Amniotic stem cell (primary cell): ENCODE measurements around the gene DOCK4.
A peak's percentile ranks its signal among the peaks of the same experiment; 100 is the strongest.

ENCODE experiments used
- DNase-seq: peaks from one replicate; lab custom pipeline; 2025; lab: John Stamatoyannopoulos, UW

DOCK4 gene

DNA sequence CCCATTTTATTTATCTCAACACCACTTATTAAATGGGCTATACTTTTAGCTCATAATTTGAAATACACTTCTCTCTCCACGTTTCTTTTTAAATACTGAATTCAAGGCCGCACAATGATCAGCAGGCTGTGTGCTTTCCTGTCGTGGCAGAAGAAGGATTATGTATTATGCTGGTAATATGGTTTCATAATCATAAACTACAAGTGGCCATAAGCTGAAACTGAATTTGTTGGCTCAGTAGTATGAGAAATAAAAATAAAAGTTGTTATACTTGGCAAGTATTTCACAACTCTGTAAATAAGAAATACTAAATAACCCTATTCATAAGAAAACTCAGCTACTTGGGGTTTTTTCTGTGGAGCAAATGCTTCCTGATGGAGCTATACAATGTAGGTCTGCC is 313.6 kb downstream of the DOCK4 start:
- DNase-seq: no peak

DNA sequence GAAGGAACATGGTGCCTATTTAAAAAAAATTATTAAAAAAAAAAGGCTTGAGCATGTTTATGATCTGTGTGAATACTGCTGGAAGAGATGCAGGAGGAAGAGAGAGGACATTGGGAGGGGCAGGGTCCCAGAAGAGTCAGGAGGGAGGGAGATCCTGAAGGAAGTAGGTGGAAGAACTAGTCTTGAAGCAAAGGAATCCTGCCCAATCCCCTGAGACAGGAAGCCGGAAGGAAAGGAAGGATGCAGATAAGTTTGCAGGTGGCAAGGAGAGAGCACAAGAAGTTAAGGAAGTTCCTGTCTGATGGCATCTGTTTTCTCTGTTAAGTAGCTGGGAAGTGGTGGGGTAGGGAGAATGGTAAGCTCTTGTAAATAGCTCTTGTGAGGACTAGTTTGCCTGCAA is 318.5 kb downstream of the DOCK4 start:
- DNase-seq: no peak

DNA sequence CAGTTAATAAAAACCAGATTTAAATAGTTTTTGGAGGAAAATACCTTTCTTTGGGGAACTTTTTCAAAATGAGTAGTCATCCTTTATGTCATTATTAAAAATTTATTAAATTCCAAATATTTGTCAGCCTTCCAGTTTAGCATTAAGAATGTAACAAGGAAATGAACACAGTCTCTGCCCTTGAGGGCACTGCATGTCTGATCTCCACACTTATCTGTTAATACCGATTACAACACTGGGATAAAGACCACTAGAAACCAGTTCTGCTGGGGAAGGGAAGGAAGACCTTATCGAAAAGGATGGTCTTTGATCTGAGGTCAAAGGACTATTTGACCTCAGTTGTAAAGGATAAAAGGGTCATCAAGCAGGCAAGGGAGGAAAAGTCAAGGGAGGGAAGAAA is 320.0 kb downstream of the DOCK4 start:
- DNase-seq: no peak

DNA sequence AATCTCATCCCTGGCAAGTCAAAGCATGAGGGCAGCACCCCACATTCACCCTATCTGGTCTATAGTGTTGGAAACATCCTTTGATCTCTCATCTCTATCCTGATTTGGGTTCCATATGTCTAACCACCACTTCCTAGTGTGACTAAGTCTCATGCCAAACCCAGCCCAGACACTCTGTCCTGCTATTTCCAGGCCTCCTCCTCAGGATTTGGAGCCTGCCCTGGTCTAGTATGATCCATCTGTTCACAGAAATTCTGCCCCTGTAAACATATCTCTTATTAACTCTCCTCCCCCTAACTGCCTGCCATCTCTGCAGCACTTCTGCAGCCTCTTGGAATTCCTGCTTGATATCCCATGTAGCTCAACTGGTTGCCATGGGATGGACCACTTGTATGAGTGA is 323.0 kb downstream of the DOCK4 start:
- DNase-seq: no peak

- no peak for DNase-seq
Observed at GRCh38 chr7:111878785-111879184, 327.4 kb downstream of the DOCK4 start.

GRCh38 chr7:111877931-111878330 is 328.3 kb downstream of the DOCK4 start:
- no peak for DNase-seq

DNA sequence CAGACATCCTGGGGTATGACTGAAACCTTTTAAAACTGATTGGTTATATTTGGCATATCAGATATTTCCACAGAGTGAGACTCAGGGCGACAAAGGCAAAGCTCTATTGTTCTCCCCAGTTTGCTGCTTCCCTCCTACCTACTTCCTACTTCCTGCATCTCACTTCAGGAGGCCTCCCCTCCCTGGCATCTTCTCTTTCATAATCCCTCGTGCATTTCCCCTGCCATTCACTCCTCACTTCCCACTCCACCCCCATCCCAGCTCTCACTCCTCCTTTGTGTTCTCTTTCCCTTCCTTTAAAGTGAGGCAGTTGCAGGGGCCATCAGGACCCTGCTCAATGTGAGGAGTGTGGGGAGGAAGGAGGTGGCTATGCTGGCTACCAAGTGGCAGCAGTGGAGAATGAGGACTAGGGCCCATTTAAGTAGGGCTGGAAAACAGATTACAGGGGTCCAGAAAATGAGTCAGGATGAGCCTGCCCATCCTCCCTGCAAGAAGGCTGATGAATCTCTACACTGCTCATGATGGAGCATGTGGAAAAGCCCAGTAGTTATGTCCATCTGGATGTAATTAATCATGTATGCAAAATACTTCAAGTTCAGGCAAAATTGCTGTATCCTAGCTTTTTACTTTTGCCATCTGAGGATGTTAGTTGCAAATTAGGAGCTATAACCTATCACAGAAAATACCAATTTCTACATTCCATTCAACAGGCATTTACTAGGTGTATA is 332.1 kb downstream of the DOCK4 start:
- DNase-seq: no peak

DNA sequence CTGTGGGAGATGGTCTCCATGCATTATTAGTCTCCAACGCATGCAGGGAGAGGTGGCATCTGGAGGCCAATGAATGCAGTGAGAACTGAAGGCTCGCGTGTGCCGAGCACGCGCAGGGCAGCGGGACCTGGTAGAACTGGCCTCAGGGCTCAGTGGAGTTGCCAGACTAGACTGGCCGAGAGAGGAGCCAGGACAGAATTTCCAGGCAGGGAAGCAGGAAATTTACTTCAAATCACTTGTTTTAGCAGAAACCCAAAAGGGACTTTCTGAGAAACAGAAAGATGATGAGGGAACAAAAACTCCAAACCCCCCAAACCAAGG is 332.9 kb downstream of the DOCK4 start:
- no peak for DNase-seq

- no peak for DNase-seq
Observed at GRCh38 chr7:111872450-111873325, 333.5 kb downstream of the DOCK4 start.

DNA sequence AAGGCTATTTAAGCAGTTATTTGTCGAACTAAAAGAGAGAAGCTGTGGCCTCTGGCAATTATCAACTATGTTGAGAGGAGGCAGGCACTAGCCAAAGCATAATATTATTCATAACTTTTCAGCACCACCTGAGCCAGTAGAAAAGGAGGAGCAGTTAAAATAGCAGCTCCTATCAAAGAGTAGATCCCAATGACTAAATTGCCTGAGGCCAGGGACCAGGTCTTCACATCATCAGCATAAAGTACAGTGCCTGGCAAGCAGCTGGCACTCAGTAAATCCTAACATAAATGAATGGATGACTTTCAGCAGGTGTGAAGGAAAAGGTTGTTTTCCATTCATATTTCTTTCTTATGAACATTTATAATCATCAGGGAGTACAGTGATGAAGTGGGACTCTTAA is 334.9 kb downstream of the DOCK4 start:
- DNase-seq: no peak

- no peak for DNase-seq
Observed at GRCh38 chr7:111869280-111869679, 336.9 kb downstream of the DOCK4 start.

DNA sequence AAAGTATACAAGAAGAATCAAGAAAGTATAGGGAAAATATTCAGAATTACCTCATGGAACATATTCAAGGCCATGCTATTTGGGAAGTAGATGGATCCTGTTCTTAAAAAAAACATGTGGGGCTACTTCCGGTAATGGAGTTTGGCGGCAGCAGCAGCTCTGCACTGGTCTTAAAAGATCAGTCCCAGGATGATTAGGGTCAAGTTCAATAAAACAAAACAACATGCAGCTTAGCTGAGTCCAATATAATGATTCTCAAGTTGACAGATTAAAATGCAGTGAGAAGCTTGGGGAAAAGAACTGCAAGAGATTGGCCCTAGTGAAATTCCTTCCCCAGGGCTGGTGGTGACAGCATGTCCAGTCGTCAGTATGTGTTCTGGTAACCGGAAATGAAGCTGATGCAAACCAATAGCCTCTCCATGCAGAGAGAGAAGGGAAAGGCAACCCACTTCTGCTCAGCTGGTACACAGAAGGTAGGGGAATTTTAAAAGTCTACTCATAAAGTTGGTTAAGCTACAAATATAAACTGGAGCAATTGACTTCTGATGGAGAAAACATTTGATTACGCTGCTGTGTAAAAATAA is 338.8 kb downstream of the DOCK4 start:
- DNase-seq: no peak

DNA sequence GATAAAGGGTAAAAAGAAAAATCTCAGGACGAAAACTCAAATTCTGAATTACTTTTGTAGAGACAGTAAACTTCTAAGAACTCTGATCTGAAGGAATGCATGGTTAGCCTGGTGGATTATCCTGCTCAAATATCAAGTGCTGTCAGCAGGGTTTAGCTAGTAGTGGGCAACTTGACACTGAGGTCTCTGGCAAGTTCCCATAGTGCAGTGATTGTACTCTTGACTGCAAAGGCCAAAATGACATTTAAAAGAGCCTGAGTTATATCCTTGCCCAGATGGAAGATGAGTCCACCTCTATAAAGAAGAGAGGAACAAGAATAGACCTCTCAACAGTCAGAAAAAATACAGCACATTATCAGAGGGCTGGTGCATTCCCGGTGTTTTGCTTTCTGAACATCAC is 339.4 kb downstream of the DOCK4 start:
- DNase-seq: no peak

DNA sequence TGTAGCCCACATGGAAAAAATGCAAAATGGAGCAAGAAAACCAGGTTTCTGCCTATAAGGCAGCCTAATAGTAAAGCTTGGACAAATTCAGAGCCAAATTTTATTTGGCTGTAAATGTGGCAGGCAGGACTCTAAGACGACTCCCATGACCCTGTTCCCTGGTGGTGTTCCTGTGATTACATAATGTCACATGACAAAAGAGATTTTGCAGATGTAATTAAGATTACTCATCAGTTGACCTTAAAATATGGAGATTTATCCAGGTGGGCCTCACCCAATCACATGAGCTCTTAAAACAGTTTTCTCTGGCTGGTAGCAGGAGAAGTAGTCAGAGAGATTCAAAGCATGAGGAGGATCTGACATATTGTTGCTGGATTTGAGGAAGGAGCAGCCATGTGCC is 340.8 kb downstream of the DOCK4 start:
- no peak for DNase-seq

GRCh38 chr7:111864291-111864976 is 341.8 kb downstream of the DOCK4 start:
- DNase-seq: no peak

GRCh38 chr7:111863269-111863668 is 342.9 kb downstream of the DOCK4 start:
- DNase-seq: no peak

DNA sequence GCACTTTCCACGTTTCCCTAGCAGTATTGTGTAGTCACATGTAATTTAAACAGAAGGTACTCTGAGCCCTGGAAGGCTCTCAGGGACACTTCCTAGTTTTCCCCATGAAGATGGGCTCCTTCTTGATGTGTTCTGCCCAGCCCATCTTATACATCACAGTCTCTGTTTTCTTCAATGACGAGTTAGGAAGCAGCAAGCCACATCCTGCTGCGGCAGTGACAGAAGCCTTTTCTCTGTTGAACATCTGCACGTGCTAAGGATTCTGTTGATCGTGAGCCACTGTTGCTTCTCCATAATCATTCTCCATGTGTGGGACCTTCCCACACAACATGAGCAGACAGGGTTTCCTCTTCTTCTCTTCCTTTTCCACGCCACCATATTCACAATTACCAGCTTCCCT is 346.0 kb downstream of the DOCK4 start:
- no peak for DNase-seq

- DNase-seq: no peak
Observed at GRCh38 chr7:111858331-111858730, 347.9 kb downstream of the DOCK4 start.

- peak; percentile 15 for DNase-seq
Observed at GRCh38 chr7:111855842-111856227, 350.4 kb downstream of the DOCK4 start.

DNA sequence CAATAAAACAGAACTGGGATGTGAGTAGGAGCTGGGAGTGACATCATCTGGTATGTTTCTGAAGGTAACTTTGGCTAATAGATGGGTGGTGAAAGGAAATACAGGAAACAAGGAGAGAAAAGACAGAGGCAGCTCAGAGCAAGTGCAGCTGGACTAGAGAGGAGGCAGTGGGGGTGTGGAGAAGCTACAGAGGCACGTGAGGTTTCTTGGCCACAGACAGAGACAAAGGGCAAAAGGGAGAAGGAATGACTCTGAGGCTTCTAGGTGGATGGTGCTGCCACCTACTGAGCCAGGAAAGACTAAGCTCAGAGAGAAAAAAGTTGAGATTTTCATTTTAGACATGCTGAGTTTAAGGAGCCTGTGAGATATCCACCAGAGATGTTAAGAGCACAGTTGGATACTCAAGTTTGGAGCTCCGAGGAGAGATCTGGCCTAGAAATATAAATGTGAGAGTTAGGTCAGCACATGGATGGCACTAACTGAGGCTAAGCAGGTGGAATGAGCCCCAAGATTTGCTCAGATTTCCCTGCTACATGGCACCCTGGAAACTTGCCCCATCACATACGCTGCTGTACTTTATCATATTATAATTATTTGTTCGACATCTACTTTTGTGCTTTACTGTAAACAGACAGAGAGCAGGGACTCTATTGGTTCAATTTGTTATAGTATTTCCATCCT is 350.9 kb downstream of the DOCK4 start:
- DNase-seq: peak; percentile 30

- DNase-seq: no peak
Observed at GRCh38 chr7:111853201-111853990, 352.8 kb downstream of the DOCK4 start.
